Neural progenitor cell (in vitro differentiated cells): ENCODE results near the gene PERM1. TPM values are rescaled to one million over a fixed set of nuclear protein-coding genes. Genes with fewer than 3 reads are reported as not detected.

Source experiments
- DNase-seq: peaks from one replicate; pipeline ENCODE4 v3.0.0-alpha.2; 2016; ENCODE audit warnings: low spot score
- H2AFZ ChIP-seq: fragments of 200-600 bp; sonication (generic); replicated peaks from 2 replicates; pipeline ENCODE4 v1.6.1; 2016; ENCODE audit warnings: antibody characterized with exemption
- H3F3A ChIP-seq: fragments of 200-600 bp; sonication (generic); 2 replicates; pipeline ENCODE4 v1.6.1; 2016; ENCODE audit warnings: antibody characterized with exemption, low read depth
- H3K27ac ChIP-seq: fragments of 200-600 bp; sonication (generic); 2 replicates; pipeline ENCODE4 v1.5.1; 2016; ENCODE audit warnings: mild to moderate bottlenecking
- H3K27me3 ChIP-seq: fragments of 200-600 bp; sonication (generic); 2 replicates; pipeline ENCODE4 v1.6.1; 2016; ENCODE audit warnings: mild to moderate bottlenecking, moderate library complexity
- H3K36me3 ChIP-seq: fragments of 200-600 bp; sonication (generic); 2 replicates; pipeline ENCODE4 v1.5.1; 2016
- H3K4me1 ChIP-seq: fragments of 200-600 bp; sonication (generic); 2 replicates; pipeline ENCODE4 v1.6.1; 2016; ENCODE audit warnings: mixed run types
- H3K4me2 ChIP-seq: fragments of 200-600 bp; sonication (generic); 2 replicates; pipeline ENCODE4 v1.6.1; 2016
- H3K4me3 ChIP-seq: fragments of 200-600 bp; sonication (generic); 2 replicates; pipeline ENCODE4 v1.5.1; 2016
- H3K79me2 ChIP-seq: fragments of 200-600 bp; sonication (generic); 2 replicates; pipeline ENCODE4 v1.6.1; 2016; ENCODE audit warnings: low read depth
- H3K9ac ChIP-seq: fragments of 200-600 bp; sonication (generic); 2 replicates; pipeline ENCODE4 v1.6.1; 2016
- H3K9me3 ChIP-seq: fragments of 200-600 bp; sonication (generic); 2 replicates; pipeline ENCODE4 v1.5.1; 2016; ENCODE audit warnings: low read depth
- H4K20me1 ChIP-seq: fragments of 200-600 bp; sonication (generic); 2 replicates; pipeline ENCODE4 v1.6.1; 2016; ENCODE audit warnings: low read depth
- H3K27ac Mint-ChIP-seq: 3 replicates; pipeline ENCODE4 v1.8.0; 2021; ENCODE audit warnings: mixed read lengths
- H3K27me3 Mint-ChIP-seq: 2 replicates; pipeline ENCODE4 v1.8.0; 2022; ENCODE audit warnings: low read depth, mild to moderate bottlenecking, inconsistent platforms, moderate library complexity, mixed read lengths; ENCODE audit not compliant: insufficient read depth
- H3K36me3 Mint-ChIP-seq: 3 replicates; pipeline ENCODE4 v1.8.0; 2021; ENCODE audit warnings: mixed read lengths
- H3K4me1 Mint-ChIP-seq: 3 replicates; pipeline ENCODE4 v1.8.0; 2021; ENCODE audit warnings: mixed read lengths
- H3K4me3 Mint-ChIP-seq: 3 replicates; pipeline ENCODE4 v1.8.0; 2021; ENCODE audit warnings: mild to moderate bottlenecking, moderate library complexity, mixed read lengths
- H3K9me3 Mint-ChIP-seq: 3 replicates; pipeline ENCODE4 v1.8.0; 2020; ENCODE audit warnings: mixed read lengths
- EZH2 ChIP-seq: fragments of 200-600 bp; sonication (generic); IDR thresholded peaks from 2 replicates; pipeline ENCODE4 v1.6.1; 2017; ENCODE audit warnings: antibody characterized with exemption, mild to moderate bottlenecking, moderate library complexity
- EZH2phosphoT487 ChIP-seq: fragments of 200-600 bp; sonication (generic); IDR thresholded peaks from 2 replicates; pipeline ENCODE4 v1.6.1; 2017; ENCODE audit warnings: antibody characterized with exemption
- total RNA-seq: library from RNA; depleted of rRNA; stranded (reverse); fragments of >200 nt; gene quantifications from 2 replicates; pipeline ENCODE4 v1.2.3, GENCODE V29; 2015; ENCODE audit warnings: low replicate concordance
- TF ChIP-seq, protein P1 (sequence below): fragments of 200-600 bp; sonication (generic); IDR thresholded peaks from 2 replicates; pipeline ENCODE4 v1.5.1; 2017; ENCODE audit warnings: antibody characterized with exemption, mild to moderate bottlenecking

Gene PERM1
- total RNA-seq, 1 donor from 2014 or later: not detected

GRCh38 chr1:980137-980571, 1.7 kb downstream of the PERM1 start:
- H3K4me2 ChIP-seq: no peak overlapping the region
- H3K27ac ChIP-seq: no peak overlapping the region
- H3K27me3 ChIP-seq: peaks cover 62% of the 10 kb centered on the region
- no peaks in the 10 kb centered on the region for H3K9me3 ChIP-seq
- Mint-ChIP-seq H3K4me1 (peaks cover 10% of the 10 kb centered on the region), H3K9me3 (peaks cover 4% of the 10 kb centered on the region), H3K36me3 (peaks cover 3% of the 10 kb centered on the region), H3K4me3 (no peak overlapping the region), H3K27ac (no peak overlapping the region), H3K27me3 (peaks cover 22% of the 10 kb centered on the region)
- no peak for DNase-seq
- no peaks in the 10 kb centered on the region for H3K4me1 ChIP-seq
- TF ChIP-seq EZH2 (no peak), EZH2phosphoT487 (no peak)
- TF ChIP-seq, protein P1, sequence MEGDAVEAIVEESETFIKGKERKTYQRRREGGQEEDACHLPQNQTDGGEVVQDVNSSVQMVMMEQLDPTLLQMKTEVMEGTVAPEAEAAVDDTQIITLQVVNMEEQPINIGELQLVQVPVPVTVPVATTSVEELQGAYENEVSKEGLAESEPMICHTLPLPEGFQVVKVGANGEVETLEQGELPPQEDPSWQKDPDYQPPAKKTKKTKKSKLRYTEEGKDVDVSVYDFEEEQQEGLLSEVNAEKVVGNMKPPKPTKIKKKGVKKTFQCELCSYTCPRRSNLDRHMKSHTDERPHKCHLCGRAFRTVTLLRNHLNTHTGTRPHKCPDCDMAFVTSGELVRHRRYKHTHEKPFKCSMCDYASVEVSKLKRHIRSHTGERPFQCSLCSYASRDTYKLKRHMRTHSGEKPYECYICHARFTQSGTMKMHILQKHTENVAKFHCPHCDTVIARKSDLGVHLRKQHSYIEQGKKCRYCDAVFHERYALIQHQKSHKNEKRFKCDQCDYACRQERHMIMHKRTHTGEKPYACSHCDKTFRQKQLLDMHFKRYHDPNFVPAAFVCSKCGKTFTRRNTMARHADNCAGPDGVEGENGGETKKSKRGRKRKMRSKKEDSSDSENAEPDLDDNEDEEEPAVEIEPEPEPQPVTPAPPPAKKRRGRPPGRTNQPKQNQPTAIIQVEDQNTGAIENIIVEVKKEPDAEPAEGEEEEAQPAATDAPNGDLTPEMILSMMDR: no peak
- H3F3A ChIP-seq: peaks cover 7% of the 10 kb centered on the region
- no peaks in the 10 kb centered on the region for H4K20me1 ChIP-seq
- H3K79me2 ChIP-seq: no peaks in the 10 kb centered on the region
- H3K36me3 ChIP-seq: no peaks in the 10 kb centered on the region
- H3K9ac ChIP-seq: no peak overlapping the region
- H2AFZ ChIP-seq: no peak overlapping the region
- no peak overlapping the region for H3K4me3 ChIP-seq

GRCh38 chr1:979744-980072, 2.2 kb downstream of the PERM1 start:
- Histone ChIP-seq H3K27ac (no peak overlapping the region), H3K9me3 (no peaks in the 10 kb centered on the region), H3F3A (peaks cover 7% of the 10 kb centered on the region), H4K20me1 (no peaks in the 10 kb centered on the region), H3K4me1 (no peaks in the 10 kb centered on the region), H3K9ac (no peak overlapping the region), H3K27me3 (peaks cover 62% of the 10 kb centered on the region), H3K4me3 (no peak overlapping the region), H3K79me2 (no peaks in the 10 kb centered on the region), H3K4me2 (no peak overlapping the region), H3K36me3 (no peaks in the 10 kb centered on the region), H2AFZ (no peak overlapping the region)
- Mint-ChIP-seq H3K27ac (no peak overlapping the region), H3K4me1 (peaks cover 10% of the 10 kb centered on the region), H3K9me3 (peaks cover 4% of the 10 kb centered on the region), H3K4me3 (no peak overlapping the region), H3K27me3 (peaks cover 22% of the 10 kb centered on the region), H3K36me3 (peaks cover 3% of the 10 kb centered on the region)
- DNase-seq: no peak
- TF ChIP-seq EZH2phosphoT487: no peak
- TF ChIP-seq EZH2: no peak
- TF ChIP-seq, protein P1: no peak

GRCh38 chr1:978835-979743, 2.8 kb downstream of the PERM1 start:
- Histone ChIP-seq H3K9ac (no peak overlapping the region), H3K4me1 (no peaks in the 10 kb centered on the region), H3K4me2 (no peak overlapping the region), H2AFZ (no peak overlapping the region), H3K27ac (no peak overlapping the region), H3F3A (peaks cover 7% of the 10 kb centered on the region), H3K27me3 (peaks cover 63% of the 10 kb centered on the region), H4K20me1 (no peaks in the 10 kb centered on the region), H3K9me3 (no peaks in the 10 kb centered on the region), H3K36me3 (no peaks in the 10 kb centered on the region), H3K4me3 (no peak overlapping the region), H3K79me2 (no peaks in the 10 kb centered on the region)
- peaks cover 4% of the 10 kb centered on the region for H3K9me3 Mint-ChIP-seq
- H3K27me3 Mint-ChIP-seq: peaks cover 22% of the 10 kb centered on the region
- H3K4me1 Mint-ChIP-seq: peaks cover 10% of the 10 kb centered on the region
- H3K4me3 Mint-ChIP-seq: no peak overlapping the region
- no peak for DNase-seq
- TF ChIP-seq, protein P1: no peak
- TF ChIP-seq EZH2phosphoT487: no peak
- H3K27ac Mint-ChIP-seq: no peak overlapping the region
- peaks cover 3% of the 10 kb centered on the region for H3K36me3 Mint-ChIP-seq
